IPS-NIHi11 (cell line): ENCODE measurements around the gene ARHGAP25.
"Not testable (repeated sequence)": the region's sequence is repeated elsewhere in the genome, so short reads cannot be mapped to it uniquely, and the experiment has no call there.

Experiments
- DNase-seq: peaks from one replicate; pipeline ENCODE4 v3.0.0; 2012; ENCODE audit warnings: mixed read lengths, low spot score

ARHGAP25 gene

DNA sequence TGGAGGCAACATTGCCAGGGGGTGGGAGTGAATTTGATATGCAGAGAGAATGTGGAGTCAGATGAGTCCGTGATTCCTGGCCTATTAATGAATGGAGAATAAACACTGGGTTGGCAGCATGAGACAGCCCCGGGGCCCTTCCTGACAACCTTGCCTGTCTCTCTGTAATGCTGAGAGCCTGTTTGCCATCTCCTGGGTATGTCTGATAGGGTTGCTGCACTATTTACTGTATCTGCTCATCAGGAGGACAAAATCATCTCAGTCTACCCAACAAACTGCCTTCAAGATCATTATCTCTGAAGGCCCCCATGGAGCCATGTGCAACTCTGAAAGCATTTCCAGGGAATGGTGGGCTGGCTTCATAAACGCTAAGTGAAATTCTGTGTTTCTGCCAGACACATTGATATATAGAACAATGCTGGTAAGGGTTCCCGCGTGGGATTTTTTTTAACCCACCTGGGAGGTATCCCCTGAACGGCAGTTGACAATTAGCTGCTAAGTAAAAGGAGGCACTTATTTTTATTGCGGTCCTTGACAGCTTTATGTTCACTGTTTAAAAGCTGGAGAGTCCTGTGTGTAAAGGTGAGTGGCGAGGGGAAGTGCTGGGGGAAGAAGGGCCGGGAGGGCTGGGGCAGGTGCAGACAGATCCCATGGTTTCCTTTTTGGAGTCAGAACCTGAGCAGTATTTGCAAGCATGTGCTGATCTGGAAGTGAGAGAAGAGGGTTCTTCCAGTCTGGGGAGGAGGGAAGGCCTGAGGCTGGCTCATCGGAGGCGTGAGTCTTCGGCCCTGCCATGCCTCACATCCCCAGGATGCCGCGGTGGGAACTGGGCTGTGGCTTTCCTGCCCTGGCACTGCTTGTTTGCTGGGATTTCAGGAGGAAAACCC, 64.8 kb downstream of the ARHGAP25 start:
- DNase-seq = no peak

DNA sequence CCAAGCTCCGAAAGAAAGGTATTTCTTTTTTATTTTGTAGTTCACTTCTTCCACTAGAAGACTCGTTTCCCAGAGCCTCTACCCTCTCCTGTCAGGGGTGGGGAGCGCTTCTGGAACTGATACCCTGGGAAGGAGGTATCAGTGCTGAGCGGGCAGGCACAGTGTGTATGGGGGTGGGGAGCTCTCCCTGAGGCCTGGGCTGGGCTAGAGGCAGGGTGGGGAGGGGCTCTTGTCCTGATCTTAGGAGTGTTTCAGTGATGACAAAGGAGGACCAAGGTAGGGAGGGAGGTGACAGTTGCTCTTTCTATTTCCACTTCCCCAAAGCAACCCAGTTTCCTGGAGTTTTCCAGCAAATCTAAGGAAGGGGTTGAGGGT, 65.4 kb downstream of the ARHGAP25 start:
- DNase-seq = peak; percentile 35

DNA sequence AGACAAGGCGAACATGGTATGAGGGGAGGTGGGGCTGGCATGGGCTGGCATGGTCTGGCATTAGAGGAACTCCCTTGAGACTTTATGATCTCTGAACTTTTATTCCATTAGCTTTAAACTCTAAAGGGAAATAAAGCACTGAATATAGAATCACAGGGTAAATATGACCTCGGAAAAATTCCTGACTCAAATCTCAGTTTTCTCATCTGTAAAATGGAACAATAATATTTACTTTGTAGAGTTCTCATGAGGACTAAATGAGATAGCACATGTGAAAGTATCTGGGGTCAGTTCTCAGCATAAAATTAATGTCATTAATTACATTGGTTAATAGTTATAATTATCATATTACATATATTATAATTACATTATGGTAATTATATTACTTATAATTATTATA, 65.9 kb downstream of the ARHGAP25 start:
- DNase-seq = no peak

DNA sequence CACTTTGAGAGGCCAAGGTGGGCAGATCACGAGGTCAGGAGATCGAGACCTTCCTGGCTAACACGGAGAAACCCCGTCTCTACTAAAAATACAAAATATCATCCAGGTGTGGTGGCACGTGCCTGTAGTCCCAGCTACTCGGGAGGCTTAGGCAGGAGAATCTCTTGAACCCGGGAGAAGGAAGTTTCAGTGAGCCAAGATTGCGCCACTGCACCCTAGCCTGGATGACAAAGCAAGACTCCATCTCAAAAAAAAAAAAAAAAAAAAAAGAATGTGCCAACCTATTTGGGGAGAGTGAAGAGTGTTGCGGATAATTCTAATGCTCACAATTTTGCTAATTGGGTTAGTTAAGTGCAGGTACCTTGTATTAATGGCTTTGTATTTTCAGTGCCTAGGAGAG, 67.5 kb downstream of the ARHGAP25 start:
- not testable (repeated sequence) for DNase-seq

DNA sequence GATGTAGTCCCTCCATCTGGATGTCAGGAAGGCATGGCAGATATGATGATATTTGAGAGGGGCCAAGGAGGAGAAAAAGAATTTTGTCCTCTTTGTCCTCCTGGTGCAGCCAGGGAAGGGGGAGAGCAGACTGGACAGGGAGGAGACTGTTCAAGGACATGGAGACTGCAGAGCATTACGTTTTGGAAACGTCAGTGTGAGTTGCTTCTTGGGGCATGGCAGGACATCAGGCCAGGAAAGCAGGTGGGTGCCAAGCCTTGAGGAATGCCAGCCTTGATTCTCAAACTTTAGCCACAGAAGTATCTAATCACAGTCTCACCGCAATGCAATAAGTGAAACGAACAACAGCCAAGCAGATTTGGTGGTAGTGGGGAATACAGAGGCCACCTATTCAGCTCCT, 70.4 kb downstream of the ARHGAP25 start:
- DNase-seq = no peak

DNA sequence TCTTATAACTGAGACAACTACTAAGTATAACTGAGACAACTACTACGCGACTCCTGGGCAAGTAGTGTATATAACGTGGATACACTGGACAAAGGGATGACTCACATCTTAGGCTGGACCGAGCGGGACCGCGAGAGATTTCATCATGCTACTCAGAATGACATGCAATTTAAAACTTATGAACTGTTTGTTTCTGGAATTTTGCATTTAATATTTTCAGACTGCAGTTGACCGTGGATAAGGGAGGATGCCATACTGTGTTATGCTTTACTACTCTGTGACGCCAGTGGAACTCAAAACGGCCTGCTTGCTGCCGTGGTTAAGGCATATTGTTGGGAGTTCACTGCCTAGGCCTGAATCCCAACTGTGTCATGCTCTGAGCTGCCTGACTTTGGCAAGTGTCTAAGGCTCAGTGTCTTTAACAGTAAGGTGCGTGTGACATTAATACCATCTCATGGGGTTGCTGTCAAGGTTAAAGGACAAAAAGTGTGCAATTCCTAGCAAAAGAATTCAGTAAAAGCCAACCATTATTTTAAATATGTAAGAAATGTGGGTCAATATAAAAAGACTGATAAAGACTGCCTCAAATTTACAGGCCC, 72.0 kb downstream of the ARHGAP25 start:
- DNase-seq = no peak

DNA sequence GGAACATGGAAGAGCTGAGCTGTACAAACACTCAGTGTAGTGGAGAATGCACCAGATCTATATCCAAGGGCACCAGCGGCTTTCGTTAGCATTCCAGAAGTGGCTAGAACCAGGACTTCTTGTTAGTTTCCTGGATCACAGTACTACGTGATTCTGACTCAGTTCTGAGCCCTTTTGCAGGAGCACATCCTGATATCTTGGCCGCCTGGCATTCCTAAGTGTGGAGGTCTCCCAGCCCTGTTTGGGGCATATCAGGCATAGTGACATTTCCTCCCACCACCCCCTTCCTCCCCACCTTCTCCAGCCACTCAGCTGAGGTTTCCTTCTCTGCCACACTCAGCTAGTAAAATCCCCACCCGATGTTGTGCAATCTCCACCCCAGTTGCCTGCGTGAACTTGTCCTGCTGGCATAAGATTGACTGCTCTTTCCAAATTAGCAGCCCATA, 73.2 kb downstream of the ARHGAP25 start:
- no peak for DNase-seq

DNA sequence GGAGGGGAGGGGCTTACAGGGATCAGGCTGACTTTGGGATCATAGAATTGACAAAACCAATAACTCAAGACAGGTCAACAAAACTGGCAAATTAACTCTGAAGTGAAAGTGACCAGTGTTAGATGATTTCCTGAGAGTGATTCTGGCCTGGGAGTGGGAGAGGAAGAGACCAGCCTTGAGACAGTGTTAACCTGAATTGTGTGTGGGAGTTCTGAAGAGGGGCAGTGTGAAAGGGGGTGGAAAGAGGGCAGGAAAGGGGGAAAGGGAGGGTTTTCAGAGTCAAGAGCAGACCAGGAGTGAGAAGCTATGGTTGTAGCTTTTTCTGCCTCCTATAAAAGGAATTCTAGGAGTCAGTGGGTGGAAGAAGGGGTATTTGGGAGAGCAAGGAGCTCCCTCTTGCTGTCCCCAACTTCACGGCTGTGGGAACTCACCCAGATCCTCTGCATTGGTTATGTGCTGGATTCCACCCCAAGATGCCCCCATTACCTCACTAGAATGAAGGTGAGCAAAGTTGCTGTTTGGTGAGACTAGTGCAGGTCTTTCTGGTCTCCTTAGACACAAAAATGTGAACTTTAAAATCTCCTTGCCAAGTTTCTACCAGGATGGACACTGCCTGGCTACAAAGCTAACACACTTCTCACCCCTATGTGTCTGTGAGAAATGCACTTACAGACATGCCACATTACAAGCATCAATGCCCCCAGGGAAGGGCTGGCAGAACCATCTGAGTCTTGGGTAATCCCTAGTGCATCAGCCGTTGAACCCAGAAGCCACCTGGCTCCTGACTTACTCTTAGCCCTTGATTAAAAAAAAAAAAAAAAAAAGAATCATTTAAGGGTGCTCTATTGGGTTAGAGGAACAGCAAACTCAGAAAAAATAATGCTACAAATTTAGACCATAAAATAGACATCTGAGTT, 75.0 kb downstream of the ARHGAP25 start:
- no peak for DNase-seq

DNA sequence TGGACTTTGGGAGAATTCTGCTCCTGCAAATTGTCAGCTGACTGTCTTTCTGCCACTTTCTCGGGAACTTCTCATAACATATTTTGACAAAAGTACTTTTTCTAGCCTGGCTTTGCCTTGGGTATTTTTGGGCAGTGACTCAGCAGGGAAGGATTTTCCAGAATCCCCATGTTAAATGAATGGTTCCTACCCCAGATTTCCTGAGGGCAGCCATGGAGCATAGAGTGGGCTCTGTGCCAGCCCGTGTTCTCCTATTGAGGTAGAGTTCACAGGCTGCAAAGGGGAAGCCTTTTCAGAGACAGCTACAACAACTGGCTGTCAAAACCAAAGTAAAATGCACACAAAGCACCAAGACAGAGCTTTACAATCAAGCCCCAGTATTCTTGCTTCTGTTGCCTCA, 76.8 kb downstream of the ARHGAP25 start:
- no peak for DNase-seq

DNA sequence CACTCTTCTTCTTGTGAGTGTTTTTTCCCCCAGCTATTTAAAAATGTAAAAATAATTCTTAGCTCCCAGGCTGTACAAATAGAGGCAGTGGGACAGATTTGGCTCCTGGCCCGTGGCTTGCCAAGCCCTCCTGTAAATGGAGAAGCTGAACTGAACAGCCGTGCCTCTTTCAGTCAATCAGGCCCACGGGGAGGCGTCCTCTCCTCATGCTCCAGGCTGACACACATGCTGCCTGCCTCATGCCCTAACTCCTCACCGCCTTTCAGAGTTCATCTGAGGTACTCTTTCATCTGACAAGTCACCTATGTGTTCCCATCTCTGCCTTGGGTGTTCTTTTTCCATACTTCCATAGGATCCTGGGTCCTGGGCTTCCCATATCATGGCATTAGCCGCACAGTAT, 77.6 kb downstream of the ARHGAP25 start:
- no peak for DNase-seq

DNA sequence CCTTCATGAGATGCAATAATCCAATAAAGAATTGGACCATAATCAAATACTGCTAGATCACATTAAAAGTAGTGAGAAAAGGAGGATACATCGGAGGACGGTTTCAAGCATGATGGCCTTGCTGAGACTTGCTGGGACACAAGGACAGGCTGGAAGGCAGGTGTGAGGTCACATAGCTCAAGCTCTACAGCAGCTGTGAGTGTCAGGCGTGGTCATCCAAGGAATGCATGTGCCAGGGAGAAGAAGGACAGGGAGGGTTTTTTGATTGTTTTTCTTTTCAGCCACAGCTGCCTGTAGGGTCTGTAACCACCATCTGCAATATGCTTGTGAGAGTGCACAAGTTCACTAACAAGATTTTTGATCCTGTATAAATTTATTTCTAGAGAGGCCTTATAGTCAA, 79.0 kb downstream of the ARHGAP25 start:
- DNase-seq = no peak

DNA sequence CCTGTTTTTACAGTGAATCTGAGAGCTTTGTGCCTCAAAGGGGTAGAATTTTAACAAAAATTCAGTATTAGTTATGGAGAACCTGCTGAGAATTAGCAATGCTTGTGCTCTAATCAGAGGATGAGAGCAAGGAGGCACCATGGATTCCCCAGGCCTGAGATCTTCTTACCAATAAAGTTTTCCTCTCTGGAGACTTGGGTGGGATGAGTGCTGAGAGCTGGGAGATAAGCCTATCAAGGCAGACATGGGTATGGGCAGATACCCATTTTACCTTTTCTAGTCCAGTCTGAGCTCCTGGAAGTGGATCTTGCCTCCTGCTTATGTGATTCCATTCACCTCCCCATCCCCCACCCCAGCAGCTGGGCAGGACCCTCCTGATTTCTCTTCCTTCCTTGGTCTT, 82.7 kb downstream of the ARHGAP25 start:
- no peak for DNase-seq

DNA sequence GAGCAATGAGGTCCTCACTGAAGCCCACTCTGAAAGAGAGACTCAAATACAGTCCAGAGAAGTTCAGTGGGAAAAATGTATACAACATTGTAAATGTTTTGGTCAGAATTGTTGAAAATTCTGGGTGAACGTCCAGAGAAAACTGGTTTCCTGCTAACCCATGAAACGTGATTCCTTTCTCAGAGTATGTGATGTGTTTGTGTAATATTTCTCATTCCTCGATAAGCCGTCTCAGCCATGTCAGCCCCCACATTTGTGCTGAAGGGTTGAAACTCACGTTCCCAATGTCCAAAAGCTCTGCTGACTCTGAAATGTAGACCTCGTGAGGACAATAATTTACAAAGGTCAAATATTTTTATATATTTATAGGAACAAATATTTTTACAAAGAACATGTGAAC, 84.9 kb downstream of the ARHGAP25 start:
- DNase-seq = no peak

DNA sequence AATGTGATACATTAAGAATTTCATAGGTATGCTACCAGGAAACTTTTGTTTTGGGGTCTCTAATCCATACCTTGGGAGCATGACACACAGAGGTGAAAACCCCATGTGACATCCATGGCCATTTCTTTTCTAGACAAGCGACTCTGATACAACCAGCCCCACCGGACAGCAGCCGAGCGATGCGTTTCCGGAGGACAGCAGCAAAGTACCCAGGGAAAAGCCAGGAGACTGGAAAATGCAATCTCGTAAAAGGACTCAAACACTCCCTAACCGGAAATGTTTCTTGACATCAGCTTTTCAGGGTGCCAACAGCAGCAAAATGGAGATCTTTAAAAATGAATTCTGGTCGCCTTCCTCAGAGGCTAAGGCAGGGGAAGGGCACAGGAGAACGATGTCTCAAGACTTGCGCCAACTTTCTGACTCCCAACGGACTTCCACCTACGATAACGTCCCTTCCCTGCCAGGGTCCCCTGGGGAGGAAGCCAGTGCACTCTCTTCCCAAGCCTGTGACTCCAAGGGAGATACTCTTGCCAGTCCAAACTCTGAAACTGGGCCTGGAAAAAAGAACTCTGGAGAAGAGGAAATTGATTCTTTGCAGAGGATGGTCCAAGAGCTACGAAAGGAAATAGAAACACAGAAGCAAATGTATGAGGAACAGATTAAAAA, 87.7 kb downstream of the ARHGAP25 start:
- DNase-seq = no peak

DNA sequence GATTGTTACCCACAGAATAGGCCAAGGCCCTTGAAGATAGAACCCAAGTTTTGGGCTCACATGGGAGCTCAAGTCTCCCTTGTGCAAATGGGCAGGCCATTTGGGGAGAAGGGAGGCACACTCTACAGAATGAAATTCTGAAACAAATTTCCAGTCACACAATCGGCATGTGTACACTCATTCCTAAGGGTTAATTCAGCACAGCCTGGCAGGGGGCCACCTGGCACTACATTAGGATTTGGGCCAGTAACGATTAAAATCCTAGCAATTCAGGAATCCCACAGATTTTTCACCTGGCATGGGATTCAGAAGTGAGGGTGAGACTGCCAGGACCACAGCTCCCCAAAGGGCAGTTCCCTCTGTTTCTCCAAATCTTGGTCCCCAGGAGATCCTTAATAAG, 90.2 kb downstream of the ARHGAP25 start:
- no peak for DNase-seq

DNA sequence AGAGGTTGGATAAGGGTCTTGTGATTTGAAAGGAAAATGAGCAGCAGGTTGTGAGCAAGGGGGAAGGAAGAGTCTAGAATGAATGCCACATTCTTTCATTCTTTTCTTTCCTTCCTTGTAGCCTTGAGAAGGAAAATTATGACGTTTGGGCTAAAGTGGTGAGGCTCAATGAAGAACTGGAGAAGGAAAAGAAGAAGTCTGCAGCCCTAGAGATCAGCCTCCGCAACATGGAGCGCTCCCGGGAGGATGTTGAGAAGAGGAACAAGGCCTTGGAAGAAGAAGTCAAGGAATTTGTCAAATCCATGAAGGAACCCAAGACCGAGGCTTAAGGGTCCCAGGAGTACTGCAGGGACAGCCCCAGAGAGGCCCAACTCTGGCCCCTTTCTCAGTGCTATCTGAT, 91.3 kb downstream of the ARHGAP25 start:
- DNase-seq = no peak

DNA sequence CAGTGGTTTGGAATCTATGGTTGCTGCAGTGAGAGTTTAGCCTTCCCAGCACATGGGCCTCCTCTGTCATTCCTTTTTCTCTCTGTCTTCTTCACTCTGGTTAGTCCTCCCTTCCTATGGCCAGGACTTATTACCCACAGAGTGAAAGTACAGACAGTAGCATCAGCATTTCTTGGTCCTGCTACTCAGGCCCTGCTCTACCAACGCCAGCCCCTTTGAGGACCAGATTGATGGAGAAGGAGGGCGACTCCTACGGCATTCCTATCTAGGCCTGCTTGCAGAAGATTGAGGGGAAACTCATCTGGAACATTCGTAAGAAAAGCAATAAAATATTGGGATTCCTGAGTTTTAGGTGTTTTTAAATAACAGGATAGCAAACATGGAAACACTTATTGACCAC, 93.1 kb downstream of the ARHGAP25 start:
- DNase-seq = no peak

DNA sequence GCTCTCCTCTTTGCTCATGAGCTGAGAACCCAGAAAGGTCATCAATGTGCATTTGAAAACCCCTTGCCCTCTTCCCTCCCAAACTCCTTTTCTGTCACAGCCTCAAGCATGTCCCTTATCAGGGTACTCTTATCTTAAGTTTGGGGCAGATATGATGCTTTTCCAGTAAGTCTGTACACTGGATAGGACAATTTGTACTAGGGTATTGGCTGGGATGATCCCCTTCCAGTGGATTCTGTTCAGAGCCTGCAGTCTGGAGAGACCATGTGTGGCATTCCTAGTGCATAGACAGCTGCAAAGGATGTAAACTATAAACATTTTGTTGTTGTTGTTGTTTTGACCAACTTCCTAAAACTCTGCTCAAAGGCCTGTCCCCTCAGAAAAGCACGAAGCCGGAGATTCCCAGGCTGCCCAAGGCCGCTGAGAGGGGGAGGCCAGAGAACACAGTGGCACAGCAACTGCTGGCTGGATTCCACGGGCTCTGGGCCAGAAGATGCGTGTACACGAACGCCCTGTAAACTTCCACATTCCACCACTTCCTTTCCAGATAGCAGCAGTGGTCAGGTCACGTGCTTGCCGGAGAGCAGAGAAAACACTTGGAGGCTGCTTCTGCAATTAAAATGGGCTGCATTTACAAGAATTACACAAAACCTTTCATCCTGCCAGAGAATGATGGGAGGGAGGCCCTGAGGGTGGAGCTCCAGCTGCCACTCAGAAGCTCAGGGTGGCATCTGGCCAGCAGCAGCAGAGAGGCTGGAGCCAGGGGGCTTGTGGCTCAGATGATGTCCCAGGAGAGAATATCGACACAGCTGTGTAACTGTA, 94.5 kb downstream of the ARHGAP25 start:
- peak; percentile 61 for DNase-seq

DNA sequence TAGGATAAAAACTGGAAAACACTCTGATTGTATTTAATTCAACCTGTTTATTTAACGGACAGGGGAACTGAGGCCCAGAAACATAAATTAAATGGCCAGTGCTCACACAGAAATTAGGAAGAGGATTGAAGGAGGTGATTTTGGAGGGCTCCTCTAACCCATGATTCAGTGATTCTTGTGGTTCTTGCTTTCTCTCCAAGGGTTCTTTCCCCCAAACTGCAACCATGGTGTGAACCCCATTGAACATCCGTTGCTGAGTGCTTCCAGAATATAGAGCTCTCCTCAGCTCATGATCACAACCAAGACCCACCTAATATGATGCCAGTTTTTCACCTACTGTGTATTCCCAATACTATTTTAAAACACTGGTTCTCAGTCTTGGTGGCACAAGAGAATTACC, 95.1 kb downstream of the ARHGAP25 start:
- no peak for DNase-seq

DNA sequence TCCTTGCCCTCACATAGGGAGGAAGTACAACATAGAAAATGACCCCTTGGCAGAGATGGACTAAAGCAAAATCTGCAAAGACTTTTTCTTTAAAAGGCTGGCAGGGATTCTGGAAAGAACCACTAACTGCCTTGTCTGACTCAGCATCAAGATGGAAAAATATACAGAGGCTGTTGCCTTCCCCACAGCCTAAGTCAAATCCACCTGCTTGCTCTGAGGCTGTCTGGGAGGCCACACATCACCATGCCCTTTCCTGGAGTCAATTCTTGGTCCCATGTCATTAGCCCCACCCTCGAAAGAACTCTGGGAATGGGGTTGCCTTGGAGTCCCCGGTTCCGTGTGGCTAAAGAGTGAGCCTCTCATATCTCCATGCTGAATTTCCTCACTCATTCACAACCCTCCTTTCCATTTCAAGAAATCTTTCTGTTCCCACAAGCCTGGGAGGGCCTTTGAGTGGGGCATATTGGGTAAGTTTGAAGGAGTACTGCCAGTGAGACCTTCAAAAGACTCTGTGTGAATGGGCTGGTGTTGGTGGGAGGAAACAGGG, 97.1 kb downstream of the ARHGAP25 start:
- no peak for DNase-seq
